Loucy (cell line): ENCODE data around the gene LRRC4C.

ENCODE experiments used
- EZH2phosphoT487 ChIP-seq: fragments of 200-600 bp; IDR thresholded peaks from 2 replicates; pipeline ENCODE4 v1.6.1; 2018; ENCODE audit warnings: antibody characterized with exemption, mild to moderate bottlenecking, moderate library complexity, borderline replicate concordance
- TF ChIP-seq, protein P1 (sequence below): fragments of 200-600 bp; sonication (generic); conservative IDR thresholded peaks from 2 replicates; pipeline ENCODE4 v1.5.1; 2014; ENCODE audit warnings: mild to moderate bottlenecking, antibody characterized with exemption, low read length

DNA sequence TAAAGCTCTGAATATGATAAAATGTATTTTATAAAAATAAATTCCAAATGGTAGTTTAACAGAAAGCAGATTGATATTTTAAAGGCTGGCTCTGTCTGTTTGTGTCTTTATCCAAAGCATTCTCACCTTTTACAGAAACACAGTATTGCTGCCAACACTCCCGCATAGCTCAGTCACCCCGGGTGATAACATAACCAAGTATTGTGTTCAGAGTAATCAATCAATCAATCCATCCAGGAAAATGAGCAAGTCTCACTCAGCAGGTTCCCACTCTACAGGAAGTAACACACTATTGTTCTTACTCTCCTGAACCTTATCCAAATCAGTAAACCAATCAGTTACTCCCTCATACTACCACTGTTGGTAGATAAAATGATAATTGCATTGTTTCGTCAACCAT, 203.4 kb downstream of the LRRC4C start:
- TF ChIP-seq, protein P1, sequence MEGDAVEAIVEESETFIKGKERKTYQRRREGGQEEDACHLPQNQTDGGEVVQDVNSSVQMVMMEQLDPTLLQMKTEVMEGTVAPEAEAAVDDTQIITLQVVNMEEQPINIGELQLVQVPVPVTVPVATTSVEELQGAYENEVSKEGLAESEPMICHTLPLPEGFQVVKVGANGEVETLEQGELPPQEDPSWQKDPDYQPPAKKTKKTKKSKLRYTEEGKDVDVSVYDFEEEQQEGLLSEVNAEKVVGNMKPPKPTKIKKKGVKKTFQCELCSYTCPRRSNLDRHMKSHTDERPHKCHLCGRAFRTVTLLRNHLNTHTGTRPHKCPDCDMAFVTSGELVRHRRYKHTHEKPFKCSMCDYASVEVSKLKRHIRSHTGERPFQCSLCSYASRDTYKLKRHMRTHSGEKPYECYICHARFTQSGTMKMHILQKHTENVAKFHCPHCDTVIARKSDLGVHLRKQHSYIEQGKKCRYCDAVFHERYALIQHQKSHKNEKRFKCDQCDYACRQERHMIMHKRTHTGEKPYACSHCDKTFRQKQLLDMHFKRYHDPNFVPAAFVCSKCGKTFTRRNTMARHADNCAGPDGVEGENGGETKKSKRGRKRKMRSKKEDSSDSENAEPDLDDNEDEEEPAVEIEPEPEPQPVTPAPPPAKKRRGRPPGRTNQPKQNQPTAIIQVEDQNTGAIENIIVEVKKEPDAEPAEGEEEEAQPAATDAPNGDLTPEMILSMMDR, result no peak
- no peak for TF ChIP-seq EZH2phosphoT487
